Heart left ventricle (tissue), 13 donors: ENCODE results near the gene ZNRF2.

ENCODE experiments used
- POLR2A ChIP-seq, 2 donors: fragments of 450-650 bp; IDR thresholded peaks; one replicate each; pipeline ENCODE4 v1.6.1; 2017; ENCODE audit warnings: antibody characterized with exemption in 2 of 2, mild to moderate bottlenecking in 2 of 2, moderate library complexity in 2 of 2
- TF ChIP-seq, protein P1 (sequence below), 12 donors: fragments of 200-600 bp; sonication (generic) in 4 of 12; IDR thresholded peaks; one replicate each; pipeline versions ENCODE4 v1.5.0 to v1.8.0; 2018 to 2022; ENCODE audit warnings: antibody characterized with exemption in 12 of 12, mild to moderate bottlenecking in 5 of 12
- donor health status: ischemic (EF 13 %, LVEDD 7.1; RV severe dilation, severe dysfunction).
- donor health status: DM: no; HTN: yes; CAD: no.
- donor health status: DM: no; HTN: no; CAD: no.
- donor health status: ischemic (EF 25% LVEDD 6.9; RV normal size, moderate dysfunction).
- donor health status: ischemic (EF 25% LVEDD 5.7; RV mildly dilated, moderate dysfunction).
- donor health status: ischemic (EF 35%, LVEDD 5.7; RV mildly dilated, moderate dysfunction).
- donor health status: nonischemic (EF 11% LVEDD 7.7; RV severe dilation, severe dysfunction).
- donor health status: DM: yes; HTN: yes; CAD: no.
- donor health status: PGD.
- donor health status: ischemic (EF 29% LVEDD 5.4; RV normal size, mild dysfunction).
- donor health status: nonischemic (EF 23%, LVEDD 6.1; RV moderate dilation, normal function).

GRCh38 chr7:30270921-30271320, 13.5 kb upstream of the ZNRF2 start:
- TF ChIP-seq, protein P1, sequence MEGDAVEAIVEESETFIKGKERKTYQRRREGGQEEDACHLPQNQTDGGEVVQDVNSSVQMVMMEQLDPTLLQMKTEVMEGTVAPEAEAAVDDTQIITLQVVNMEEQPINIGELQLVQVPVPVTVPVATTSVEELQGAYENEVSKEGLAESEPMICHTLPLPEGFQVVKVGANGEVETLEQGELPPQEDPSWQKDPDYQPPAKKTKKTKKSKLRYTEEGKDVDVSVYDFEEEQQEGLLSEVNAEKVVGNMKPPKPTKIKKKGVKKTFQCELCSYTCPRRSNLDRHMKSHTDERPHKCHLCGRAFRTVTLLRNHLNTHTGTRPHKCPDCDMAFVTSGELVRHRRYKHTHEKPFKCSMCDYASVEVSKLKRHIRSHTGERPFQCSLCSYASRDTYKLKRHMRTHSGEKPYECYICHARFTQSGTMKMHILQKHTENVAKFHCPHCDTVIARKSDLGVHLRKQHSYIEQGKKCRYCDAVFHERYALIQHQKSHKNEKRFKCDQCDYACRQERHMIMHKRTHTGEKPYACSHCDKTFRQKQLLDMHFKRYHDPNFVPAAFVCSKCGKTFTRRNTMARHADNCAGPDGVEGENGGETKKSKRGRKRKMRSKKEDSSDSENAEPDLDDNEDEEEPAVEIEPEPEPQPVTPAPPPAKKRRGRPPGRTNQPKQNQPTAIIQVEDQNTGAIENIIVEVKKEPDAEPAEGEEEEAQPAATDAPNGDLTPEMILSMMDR (IDR thresholded peaks at IDR 0.05) = no peak
- no peak for TF ChIP-seq POLR2A (IDR thresholded peaks at IDR 0.05)
